ENCODE results near the gene COG6. TPM values are rescaled to one million over a fixed set of nuclear protein-coding genes. Genes with fewer than 3 reads are reported as not detected.

COG6 gene
- polyA plus RNA-seq, 1 of the 3 experiments (the other 2 are of a cell fraction): 13.1 TPM

DNA sequence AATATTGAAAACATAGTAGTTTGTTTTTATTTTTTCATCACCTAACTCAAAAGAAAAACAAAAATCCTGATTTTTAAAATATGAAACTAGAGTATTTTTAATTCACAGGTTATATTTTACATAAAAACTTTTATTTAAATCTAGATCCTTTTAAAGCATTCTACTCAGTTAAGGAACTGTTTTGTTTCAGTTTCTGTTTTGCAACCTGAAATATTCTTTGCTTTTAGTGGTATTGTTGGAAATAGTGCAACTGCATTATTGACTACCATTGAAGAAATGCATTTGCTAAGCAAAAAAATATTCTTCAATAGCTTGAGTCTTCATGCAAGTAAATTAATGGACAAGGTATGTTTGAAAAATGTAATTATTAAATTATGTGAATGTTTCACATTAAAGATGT lies 43.8 kb downstream of the COG6 start (continued):
- TF ChIP-seq, protein P1, sequence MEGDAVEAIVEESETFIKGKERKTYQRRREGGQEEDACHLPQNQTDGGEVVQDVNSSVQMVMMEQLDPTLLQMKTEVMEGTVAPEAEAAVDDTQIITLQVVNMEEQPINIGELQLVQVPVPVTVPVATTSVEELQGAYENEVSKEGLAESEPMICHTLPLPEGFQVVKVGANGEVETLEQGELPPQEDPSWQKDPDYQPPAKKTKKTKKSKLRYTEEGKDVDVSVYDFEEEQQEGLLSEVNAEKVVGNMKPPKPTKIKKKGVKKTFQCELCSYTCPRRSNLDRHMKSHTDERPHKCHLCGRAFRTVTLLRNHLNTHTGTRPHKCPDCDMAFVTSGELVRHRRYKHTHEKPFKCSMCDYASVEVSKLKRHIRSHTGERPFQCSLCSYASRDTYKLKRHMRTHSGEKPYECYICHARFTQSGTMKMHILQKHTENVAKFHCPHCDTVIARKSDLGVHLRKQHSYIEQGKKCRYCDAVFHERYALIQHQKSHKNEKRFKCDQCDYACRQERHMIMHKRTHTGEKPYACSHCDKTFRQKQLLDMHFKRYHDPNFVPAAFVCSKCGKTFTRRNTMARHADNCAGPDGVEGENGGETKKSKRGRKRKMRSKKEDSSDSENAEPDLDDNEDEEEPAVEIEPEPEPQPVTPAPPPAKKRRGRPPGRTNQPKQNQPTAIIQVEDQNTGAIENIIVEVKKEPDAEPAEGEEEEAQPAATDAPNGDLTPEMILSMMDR (IDR thresholded peaks at IDR 0.05): no peak
- TF ChIP-seq ELF1 (IDR thresholded peaks at IDR 0.05) (no peak), TCF12 (IDR thresholded peaks at IDR 0.05) (no peak), RAD21 (IDR thresholded peaks at IDR 0.05; ENCODE audit: low read length) (no peak), YY1 (IDR thresholded peaks at IDR 0.05; ENCODE audit: low read depth) (no peak)
- TF ChIP-seq, protein P2, sequence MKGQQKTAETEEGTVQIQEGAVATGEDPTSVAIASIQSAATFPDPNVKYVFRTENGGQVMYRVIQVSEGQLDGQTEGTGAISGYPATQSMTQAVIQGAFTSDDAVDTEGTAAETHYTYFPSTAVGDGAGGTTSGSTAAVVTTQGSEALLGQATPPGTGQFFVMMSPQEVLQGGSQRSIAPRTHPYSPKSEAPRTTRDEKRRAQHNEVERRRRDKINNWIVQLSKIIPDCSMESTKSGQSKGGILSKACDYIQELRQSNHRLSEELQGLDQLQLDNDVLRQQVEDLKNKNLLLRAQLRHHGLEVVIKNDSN (IDR thresholded peaks at IDR 0.05; ENCODE audit: borderline replicate concordance, low read depth): no peak
- TF ChIP-seq, protein P3, sequence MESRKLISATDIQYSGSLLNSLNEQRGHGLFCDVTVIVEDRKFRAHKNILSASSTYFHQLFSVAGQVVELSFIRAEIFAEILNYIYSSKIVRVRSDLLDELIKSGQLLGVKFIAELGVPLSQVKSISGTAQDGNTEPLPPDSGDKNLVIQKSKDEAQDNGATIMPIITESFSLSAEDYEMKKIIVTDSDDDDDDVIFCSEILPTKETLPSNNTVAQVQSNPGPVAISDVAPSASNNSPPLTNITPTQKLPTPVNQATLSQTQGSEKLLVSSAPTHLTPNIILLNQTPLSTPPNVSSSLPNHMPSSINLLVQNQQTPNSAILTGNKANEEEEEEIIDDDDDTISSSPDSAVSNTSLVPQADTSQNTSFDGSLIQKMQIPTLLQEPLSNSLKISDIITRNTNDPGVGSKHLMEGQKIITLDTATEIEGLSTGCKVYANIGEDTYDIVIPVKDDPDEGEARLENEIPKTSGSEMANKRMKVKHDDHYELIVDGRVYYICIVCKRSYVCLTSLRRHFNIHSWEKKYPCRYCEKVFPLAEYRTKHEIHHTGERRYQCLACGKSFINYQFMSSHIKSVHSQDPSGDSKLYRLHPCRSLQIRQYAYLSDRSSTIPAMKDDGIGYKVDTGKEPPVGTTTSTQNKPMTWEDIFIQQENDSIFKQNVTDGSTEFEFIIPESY (IDR thresholded peaks at IDR 0.05; ENCODE audit: borderline replicate concordance, low read depth): no peak

DNA sequence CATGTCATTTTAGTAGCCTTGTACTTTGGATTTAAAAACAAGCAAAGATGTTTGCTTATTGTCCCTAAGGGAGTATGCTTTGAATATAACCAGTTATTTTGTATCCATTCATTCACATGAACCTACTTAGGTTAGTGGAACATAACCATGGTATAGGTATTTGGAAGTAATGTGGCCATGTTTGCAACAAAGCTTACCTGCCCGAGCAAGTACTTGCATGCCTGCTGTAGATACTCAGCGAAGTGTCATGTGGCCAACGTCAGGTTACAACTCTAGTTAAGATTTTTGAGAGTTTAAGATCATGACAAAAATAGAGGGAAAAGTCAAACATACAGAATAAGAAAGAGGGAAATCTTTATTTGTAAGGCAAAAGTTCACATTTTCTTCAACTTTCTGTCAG lies 57.2 kb downstream of the COG6 start:
- Histone ChIP-seq H3K36me3 (replicated peaks in 1 of 2; ENCODE audit: control insufficient read depth in 1 of 2, insufficient read depth in 2 of 2, low read length in 1 of 2) (peaks cover 7 to 41% of the 10 kb centered on the region in 2 experiments), H3K4me2 (no peak overlapping the region), H3F3A (replicated peaks; ENCODE audit: insufficient read depth) (peaks cover 7% of the 10 kb centered on the region), H3K9ac (no peak overlapping the region), H3K9me3 (peaks cover 8% of the 10 kb centered on the region; the same call in 1 of the 2 replicates), H3K79me2 (ENCODE audit: insufficient read depth) (no peaks in the 10 kb centered on the region), H3K4me3 (ENCODE audit: low read depth in 2 of 2, low read length in 1 of 2) (no peak overlapping the region), H3K9me2 (no peaks in the 10 kb centered on the region), H2AFZ (ENCODE audit: low read depth) (no peak overlapping the region), H3K27ac (ENCODE audit: low read depth in 2 of 2, low read length in 1 of 2) (no peak overlapping the region; a peak in 1 of 4 replicates), H3K4me1 (ENCODE audit: control insufficient read depth in 1 of 2, insufficient read depth in 2 of 2, low read depth in 1 of 2, low read length in 1 of 2) (no peaks in the 10 kb centered on the region), H4K20me1 (ENCODE audit: insufficient read depth) (no peaks in the 10 kb centered on the region), H3K27me3 (ENCODE audit: insufficient read depth) (no peaks in the 10 kb centered on the region)
- CTCF ChIA-PET: no interaction called here
- no peak for DNase-seq
- TF ChIP-seq, protein P4, sequence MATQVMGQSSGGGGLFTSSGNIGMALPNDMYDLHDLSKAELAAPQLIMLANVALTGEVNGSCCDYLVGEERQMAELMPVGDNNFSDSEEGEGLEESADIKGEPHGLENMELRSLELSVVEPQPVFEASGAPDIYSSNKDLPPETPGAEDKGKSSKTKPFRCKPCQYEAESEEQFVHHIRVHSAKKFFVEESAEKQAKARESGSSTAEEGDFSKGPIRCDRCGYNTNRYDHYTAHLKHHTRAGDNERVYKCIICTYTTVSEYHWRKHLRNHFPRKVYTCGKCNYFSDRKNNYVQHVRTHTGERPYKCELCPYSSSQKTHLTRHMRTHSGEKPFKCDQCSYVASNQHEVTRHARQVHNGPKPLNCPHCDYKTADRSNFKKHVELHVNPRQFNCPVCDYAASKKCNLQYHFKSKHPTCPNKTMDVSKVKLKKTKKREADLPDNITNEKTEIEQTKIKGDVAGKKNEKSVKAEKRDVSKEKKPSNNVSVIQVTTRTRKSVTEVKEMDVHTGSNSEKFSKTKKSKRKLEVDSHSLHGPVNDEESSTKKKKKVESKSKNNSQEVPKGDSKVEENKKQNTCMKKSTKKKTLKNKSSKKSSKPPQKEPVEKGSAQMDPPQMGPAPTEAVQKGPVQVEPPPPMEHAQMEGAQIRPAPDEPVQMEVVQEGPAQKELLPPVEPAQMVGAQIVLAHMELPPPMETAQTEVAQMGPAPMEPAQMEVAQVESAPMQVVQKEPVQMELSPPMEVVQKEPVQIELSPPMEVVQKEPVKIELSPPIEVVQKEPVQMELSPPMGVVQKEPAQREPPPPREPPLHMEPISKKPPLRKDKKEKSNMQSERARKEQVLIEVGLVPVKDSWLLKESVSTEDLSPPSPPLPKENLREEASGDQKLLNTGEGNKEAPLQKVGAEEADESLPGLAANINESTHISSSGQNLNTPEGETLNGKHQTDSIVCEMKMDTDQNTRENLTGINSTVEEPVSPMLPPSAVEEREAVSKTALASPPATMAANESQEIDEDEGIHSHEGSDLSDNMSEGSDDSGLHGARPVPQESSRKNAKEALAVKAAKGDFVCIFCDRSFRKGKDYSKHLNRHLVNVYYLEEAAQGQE (IDR thresholded peaks at IDR 0.05; ENCODE audit: low read depth, low read length): no peak
- TF ChIP-seq, protein P1 (IDR thresholded peaks at IDR 0.05): no peak
- no peak for TF ChIP-seq RFX5 (IDR thresholded peaks at IDR 0.05; ENCODE audit: low read length)
- TF ChIP-seq NFIC (IDR thresholded peaks at IDR 0.05; ENCODE audit: borderline replicate concordance): no peak
- TF ChIP-seq MXI1 (IDR thresholded peaks at IDR 0.05; ENCODE audit: low read depth, low read length): no peak
- POLR2A ChIA-PET: no interaction called here
- 96% methylated on average over 3 of the region's 3 CpGs for WGBS (ENCODE audit: low lambda C conversion rate)
